H1 (cell line): ENCODE measurements around the gene CTNND2. TPM values are rescaled to one million over a fixed set of nuclear protein-coding genes. Genes with fewer than 3 reads are reported as not detected.

Experiments used
- CTCF ChIA-PET: fragments of 300-600 bp; sonication (Branson Sonifier 250); formaldehyde crosslinking; loops from one replicate; lab custom pipeline; 2021; ENCODE audit not compliant: partially characterized antibody; lab: Charles Lee
- POLR2A ChIA-PET: fragments of 300-600 bp; sonication (Branson Sonifier 250); formaldehyde crosslinking; loops from one replicate; lab custom pipeline; 2021; ENCODE audit warnings: inconsistent platforms; ENCODE audit not compliant: partially characterized antibody; lab: Charles Lee
- DNase-seq, 2 experiments: peaks; one replicate each; pipeline versions ENCODE4 v3.0.0 to v3.0.0-alpha.2; 2010 to 2022; ENCODE audit warnings: low spot score in 2 of 2, low read depth in 1 of 2, mixed read lengths in 1 of 2
- FAIRE-seq: peaks from 2 replicates; lab custom pipeline; 2011; peaks lifted over from hg19 to GRCh38; lab: Jason Lieb, UNC
- H2AFZ ChIP-seq: 2 replicates; pipeline ENCODE4 v1.8.1; 2012; ENCODE audit warnings: low read length, inconsistent platforms
- H2AK5ac ChIP-seq: 2 replicates; pipeline ENCODE4 v1.6.1; 2013; ENCODE audit warnings: low read depth, low read length
- H2BK120ac ChIP-seq: replicated peaks from 2 replicates; pipeline ENCODE3; 2013; ENCODE audit warnings: low read depth, low read length, inconsistent platforms
- H2BK12ac ChIP-seq: 2 replicates; pipeline ENCODE4 v1.6.1; 2013; ENCODE audit warnings: low read depth, low read length
- H2BK15ac ChIP-seq: 2 replicates; pipeline ENCODE4 v1.6.1; 2013; ENCODE audit warnings: low read length
- H2BK20ac ChIP-seq: 2 replicates; pipeline ENCODE4 v1.6.1; 2013; ENCODE audit warnings: low read length
- H2BK5ac ChIP-seq: 2 replicates; pipeline ENCODE4 v1.6.1; 2013; ENCODE audit warnings: low read depth, low read length
- H3K14ac ChIP-seq: 2 replicates; pipeline ENCODE4 v1.6.1; 2013; ENCODE audit warnings: inconsistent platforms; ENCODE audit not compliant: insufficient read length
- H3K18ac ChIP-seq: 2 replicates; pipeline ENCODE4 v1.6.1; 2013; ENCODE audit warnings: low read length; ENCODE audit errors: extremely low read depth
- H3K23ac ChIP-seq: 2 replicates; pipeline ENCODE4 v1.6.1; 2013; ENCODE audit warnings: inconsistent platforms; ENCODE audit not compliant: insufficient read length
- H3K23me2 ChIP-seq: 2 replicates; pipeline ENCODE4 v1.6.1; 2013; ENCODE audit warnings: low read depth, low read length
- H3K27ac ChIP-seq: 2 replicates; pipeline ENCODE4 v1.6.1; 2011; ENCODE audit warnings: low read depth, low read length, inconsistent platforms
- H3K27me3 ChIP-seq, 4 experiments: replicated peaks in 1 of 4; 1 replicate in 1 of 4; 2 replicates in 3 of 4; pipeline versions ENCODE4 v1.6.1 to v1.8.1; 2011 to 2013; ENCODE audit warnings: low read length in 3 of 4, mild to moderate bottlenecking in 3 of 4, inconsistent platforms in 2 of 4, mixed read lengths in 2 of 4, moderate library complexity in 1 of 4; ENCODE audit not compliant: control insufficient read depth in 3 of 4, insufficient read depth in 3 of 4; ENCODE audit errors: extremely low read depth in 1 of 4
- H3K36me3 ChIP-seq, 4 experiments: 2 replicates each; pipeline versions ENCODE4 v1.6.1 to v1.8.1; 2011 to 2013; ENCODE audit warnings: mild to moderate bottlenecking in 4 of 4, low read length in 3 of 4, moderate library complexity in 2 of 4, control low read depth in 1 of 4, inconsistent platforms in 1 of 4; ENCODE audit not compliant: insufficient read depth in 4 of 4, control insufficient read depth in 2 of 4
- H3K4ac ChIP-seq: replicated peaks from 2 replicates; pipeline ENCODE3; 2013; ENCODE audit warnings: low read length, low read depth, mixed read lengths, inconsistent platforms; ENCODE audit not compliant: insufficient read length
- H3K4me1 ChIP-seq, 4 experiments: replicated peaks in 1 of 4; 1 replicate in 1 of 4; 2 replicates in 3 of 4; pipeline versions ENCODE4 v1.6.1 to v1.8.1; 2011 to 2013; ENCODE audit warnings: low read length in 3 of 4, inconsistent platforms in 2 of 4, mixed read lengths in 1 of 4; ENCODE audit not compliant: insufficient read depth in 4 of 4, control insufficient read depth in 3 of 4
- H3K4me2 ChIP-seq, 2 experiments: 2 replicates each; pipeline versions ENCODE4 v1.6.1 to v1.8.1; 2011 to 2013; ENCODE audit warnings: low read depth in 2 of 2, low read length in 2 of 2, control low read depth in 1 of 2, inconsistent platforms in 1 of 2, mild to moderate bottlenecking in 1 of 2; ENCODE audit not compliant: insufficient read depth in 1 of 2
- H3K4me3 ChIP-seq, 4 experiments: fragments of 200-600, 300-600 bp in 1 of 4; sonication (generic), shearing (Covaris generic), sonication (Bioruptor Twin) in 1 of 4; 2 replicates each; pipeline versions ENCODE4 v1.5.1 to v1.8.1; 2011 to 2016; ENCODE audit warnings: low read length in 4 of 4, low read depth in 3 of 4, control low read depth in 2 of 4, inconsistent platforms in 2 of 4, mild to moderate bottlenecking in 2 of 4, mixed read lengths in 1 of 4, moderate library complexity in 1 of 4; ENCODE audit not compliant: insufficient read depth in 2 of 4; ENCODE audit errors: extremely low read depth in 1 of 4
- H3K56ac ChIP-seq: replicated peaks from 2 replicates; pipeline ENCODE3; 2013; ENCODE audit warnings: low read depth, mild to moderate bottlenecking, mixed read lengths, low read length, inconsistent platforms; ENCODE audit not compliant: insufficient read length
- H3K79me1 ChIP-seq: 2 replicates; pipeline ENCODE4 v1.6.1; 2013; ENCODE audit warnings: low read depth, low read length, control low read depth
- H3K79me2 ChIP-seq, 2 experiments: 2 replicates each; pipeline versions ENCODE4 v1.6.1 to v1.8.1; 2012 to 2013; ENCODE audit warnings: low read length in 2 of 2, mild to moderate bottlenecking in 2 of 2, inconsistent platforms in 1 of 2; ENCODE audit not compliant: insufficient read depth in 2 of 2, control insufficient read depth in 1 of 2
- H3K9ac ChIP-seq, 4 experiments: replicated peaks in 1 of 4; 1 replicate in 1 of 4; 2 replicates in 3 of 4; pipeline versions ENCODE4 v1.6.1 to v1.8.1; 2011 to 2013; ENCODE audit warnings: low read depth in 3 of 4, low read length in 3 of 4, control low read depth in 2 of 4, mild to moderate bottlenecking in 2 of 4, moderate library complexity in 2 of 4, inconsistent platforms in 1 of 4; ENCODE audit errors: extremely low read depth in 1 of 4
- H3K9me3 ChIP-seq, 2 experiments: 2 replicates each; pipeline versions ENCODE4 v1.6.1 to v1.8.1; 2012 to 2013; ENCODE audit warnings: mild to moderate bottlenecking in 2 of 2, moderate library complexity in 2 of 2, control low read depth in 1 of 2, inconsistent platforms in 1 of 2, low read depth in 1 of 2, low read length in 1 of 2, mixed read lengths in 1 of 2; ENCODE audit not compliant: insufficient read depth in 2 of 2
- H4K20me1 ChIP-seq, 2 experiments: replicated peaks in 1 of 2; 2 replicates each; pipeline versions ENCODE3 to v1.8.1; 2011 to 2013; ENCODE audit warnings: inconsistent platforms in 2 of 2, low read length in 2 of 2, mild to moderate bottlenecking in 1 of 2; ENCODE audit not compliant: insufficient read depth in 2 of 2, control insufficient read depth in 1 of 2
- H4K5ac ChIP-seq: 2 replicates; pipeline ENCODE4 v1.6.1; 2013; ENCODE audit warnings: low read length, low read depth, mixed read lengths, inconsistent platforms; ENCODE audit not compliant: insufficient read length
- H4K8ac ChIP-seq: 2 replicates; pipeline ENCODE4 v1.8.0; 2013; ENCODE audit warnings: mild to moderate bottlenecking, moderate library complexity, low read length, inconsistent platforms; ENCODE audit not compliant: insufficient read depth; ENCODE audit errors: extremely low read depth
- H4K91ac ChIP-seq: replicated peaks from 2 replicates; pipeline ENCODE3; 2013; ENCODE audit warnings: low read length, mixed read lengths, inconsistent platforms; ENCODE audit not compliant: insufficient read length
- BRCA1 ChIP-seq: IDR thresholded peaks from 2 replicates; pipeline ENCODE4 v1.6.1; 2012; ENCODE audit warnings: low read depth, low read length, improper control_type of control experiment
- EP300 ChIP-seq, 2 experiments: IDR thresholded peaks; 1 replicate in 1 of 2; 2 replicates in 1 of 2; pipeline ENCODE4 v1.6.1; 2011 to 2012; ENCODE audit warnings: low read depth in 2 of 2, low read length in 2 of 2, mild to moderate bottlenecking in 2 of 2, borderline replicate concordance in 1 of 2, inconsistent platforms in 1 of 2, moderate library complexity in 1 of 2
- KDM5A ChIP-seq: fragments of 200-600 bp; IDR thresholded peaks from 2 replicates; pipeline ENCODE4 v1.7.1; 2012; ENCODE audit warnings: mild to moderate bottlenecking, low read length, inconsistent platforms, mixed read lengths
- POU5F1 ChIP-seq: IDR thresholded peaks from 2 replicates; pipeline ENCODE4 v1.6.1; 2011; ENCODE audit warnings: low read depth, mild to moderate bottlenecking, low read length, moderate library complexity
- RNF2 ChIP-seq: fragments of 200-900, 300-1000 bp; sonication (generic); IDR thresholded peaks from 2 replicates; pipeline ENCODE4 v1.7.1; 2016; ENCODE audit warnings: borderline replicate concordance, low read depth, mild to moderate bottlenecking, antibody characterized with exemption, low read length; ENCODE audit not compliant: poor library complexity, severe bottlenecking; ENCODE audit errors: missing control alignments
- SRF ChIP-seq: IDR thresholded peaks from 2 replicates; pipeline ENCODE4 v1.6.1; 2011; ENCODE audit warnings: mild to moderate bottlenecking, low read depth, low read length, moderate library complexity
- YY1 ChIP-seq: IDR thresholded peaks from 2 replicates; pipeline ENCODE4 v1.6.1; 2011; ENCODE audit warnings: low read depth, mild to moderate bottlenecking, low read length
- WGBS, 2 experiments: shearing (Covaris generic) in 1 of 2; methylation state at CpG; one replicate each; pipeline versions ENCODE4 v1.1.6 to v1.1.7; 2013 to 2015; ENCODE audit warnings: low lambda C conversion rate in 2 of 2, mixed read lengths in 2 of 2, inconsistent platforms in 1 of 2, low coverage in 1 of 2, missing lambda C conversion rate in 1 of 2; ENCODE audit not compliant: insufficient replicate concordance in 2 of 2, insufficient coverage in 1 of 2, insufficient read length in 1 of 2; ENCODE audit errors: extremely low coverage in 1 of 2, missing lambda C conversion rate in 1 of 2; 5-methylcytosine and 5-hydroxymethylcytosine counted together
- polyA plus RNA-seq, 7 experiments: library from polyadenylated mRNA; depleted of rRNA in 3 of 7; stranded (reverse) in 5 of 7; unstranded in 2 of 7; fragments of >200 nt in 5 of 7; fragments of 200-250 nt in 2 of 7; gene quantifications; 1 replicate in 5 of 7; 2 replicates in 1 of 7; 4 replicates in 1 of 7; pipeline versions ENCODE4 v1.2.1 to v1.2.3, GENCODE V29; 2011 to 2013; ENCODE audit warnings: missing spikeins in 2 of 7, mixed read lengths in 2 of 7
- total RNA-seq: library from RNA; stranded (reverse); fragmentation: NEBNext Ultra II Directional; extraction: Animal tissue kit (Norgen Biotek cat#: 25700); gene quantifications from 2 replicates; pipeline ENCODE4 v1.2.1, GENCODE V29; 2021
- TF ChIP-seq, protein P1 (sequence below), 3 experiments: IDR thresholded peaks; 1 replicate in 2 of 3; 2 replicates in 1 of 3; pipeline versions ENCODE4 v1.5.1 to v1.6.1; 2011; ENCODE audit warnings: low read length in 3 of 3, mild to moderate bottlenecking in 3 of 3, inconsistent platforms in 2 of 3, low read depth in 1 of 3, moderate library complexity in 1 of 3; ENCODE audit not compliant: insufficient read depth in 1 of 3; ENCODE audit errors: control extremely low read depth in 1 of 3
- TF ChIP-seq, protein P2 (sequence below): IDR thresholded peaks from 2 replicates; pipeline ENCODE4 v1.6.1; 2012; ENCODE audit warnings: inconsistent platforms

The CTNND2 gene
- total and polyA plus RNA-seq, 2 of the 8 experiments (the other 6 are each of a cell fraction or from before 2014, with no cell fraction given): 7.4 to 14.2 TPM

DNA sequence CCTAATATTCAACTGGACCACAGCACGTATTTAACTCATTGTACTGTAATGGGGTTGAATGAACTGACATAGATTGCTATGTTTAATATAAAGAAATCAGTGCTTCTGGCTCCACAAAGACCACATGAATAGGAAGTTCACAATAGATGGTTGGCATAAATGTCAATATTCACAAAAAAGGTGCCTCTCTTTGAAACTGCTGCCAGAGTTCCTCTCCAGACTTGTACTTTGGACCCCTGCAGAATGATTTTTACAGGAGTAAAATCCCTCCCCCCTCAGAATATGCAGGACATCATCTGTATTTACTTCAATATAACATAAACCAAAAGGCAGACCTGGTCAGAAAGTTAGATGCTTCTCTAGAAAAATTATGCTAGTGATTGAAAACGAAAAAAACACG is 634.7 kb downstream of the CTNND2 start:
- no peak overlapping the region for H2BK12ac ChIP-seq
- H3K79me1 ChIP-seq: no peaks in the 10 kb centered on the region
- no peak overlapping the region for H3K27ac ChIP-seq
- no peak overlapping the region for H2BK15ac ChIP-seq
- ChIA-PET CTCF (interaction anchor here (0.8 to 3.8 kb wide), 4 partner anchors 10 to 87 kb away, joined by 3 to 14 read pairs (median 9); no protein-coding TSS in a partner anchor), POLR2A (no interaction called here)
- no peaks in the 10 kb centered on the region for H3K23me2 ChIP-seq
- H4K5ac ChIP-seq: no peak overlapping the region
- H2BK5ac ChIP-seq: no peak overlapping the region
- H3K4me2 ChIP-seq: no peak overlapping the region
- TF ChIP-seq, protein P1, sequence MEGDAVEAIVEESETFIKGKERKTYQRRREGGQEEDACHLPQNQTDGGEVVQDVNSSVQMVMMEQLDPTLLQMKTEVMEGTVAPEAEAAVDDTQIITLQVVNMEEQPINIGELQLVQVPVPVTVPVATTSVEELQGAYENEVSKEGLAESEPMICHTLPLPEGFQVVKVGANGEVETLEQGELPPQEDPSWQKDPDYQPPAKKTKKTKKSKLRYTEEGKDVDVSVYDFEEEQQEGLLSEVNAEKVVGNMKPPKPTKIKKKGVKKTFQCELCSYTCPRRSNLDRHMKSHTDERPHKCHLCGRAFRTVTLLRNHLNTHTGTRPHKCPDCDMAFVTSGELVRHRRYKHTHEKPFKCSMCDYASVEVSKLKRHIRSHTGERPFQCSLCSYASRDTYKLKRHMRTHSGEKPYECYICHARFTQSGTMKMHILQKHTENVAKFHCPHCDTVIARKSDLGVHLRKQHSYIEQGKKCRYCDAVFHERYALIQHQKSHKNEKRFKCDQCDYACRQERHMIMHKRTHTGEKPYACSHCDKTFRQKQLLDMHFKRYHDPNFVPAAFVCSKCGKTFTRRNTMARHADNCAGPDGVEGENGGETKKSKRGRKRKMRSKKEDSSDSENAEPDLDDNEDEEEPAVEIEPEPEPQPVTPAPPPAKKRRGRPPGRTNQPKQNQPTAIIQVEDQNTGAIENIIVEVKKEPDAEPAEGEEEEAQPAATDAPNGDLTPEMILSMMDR (IDR thresholded peaks at IDR 0.05; ENCODE audit: control extremely low read depth in 1 of 3, insufficient read depth in 1 of 3, low read depth in 1 of 3, low read length in 3 of 3): no peak
- no peak for TF ChIP-seq KDM5A
- TF ChIP-seq RNF2: no peak
- no peak for TF ChIP-seq POU5F1
- no peak for TF ChIP-seq EP300 (IDR thresholded peaks at IDR 0.05; ENCODE audit: borderline replicate concordance in 1 of 2, low read depth in 2 of 2, low read length in 2 of 2)
- TF ChIP-seq YY1: no peak
- TF ChIP-seq, protein P2, sequence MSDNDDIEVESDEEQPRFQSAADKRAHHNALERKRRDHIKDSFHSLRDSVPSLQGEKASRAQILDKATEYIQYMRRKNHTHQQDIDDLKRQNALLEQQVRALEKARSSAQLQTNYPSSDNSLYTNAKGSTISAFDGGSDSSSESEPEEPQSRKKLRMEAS: no peak
- no peak for TF ChIP-seq BRCA1
- TF ChIP-seq SRF: no peak
- no peaks in the 10 kb centered on the region for H4K20me1 ChIP-seq
- H3K27me3 ChIP-seq: no peaks in the 10 kb centered on the region
- no peak for FAIRE-seq
- H3K9me3 ChIP-seq: no peaks in the 10 kb centered on the region
- WGBS, 2 experiments: 90% methylated on average over 3 of the region's 3 CpGs; no CpG with 5 or more reads in 1 of the 2 experiments
- no peak overlapping the region for H2AFZ ChIP-seq
- no peak overlapping the region for H3K18ac ChIP-seq
- no peak overlapping the region for H3K14ac ChIP-seq
- H3K9ac ChIP-seq: no peak overlapping the region
- H3K23ac ChIP-seq: no peak overlapping the region
- H2BK20ac ChIP-seq: no peak overlapping the region
- H4K8ac ChIP-seq: no peak overlapping the region
- H2BK120ac ChIP-seq: no peak overlapping the region
- H3K4me3 ChIP-seq: no peak overlapping the region
- no peaks in the 10 kb centered on the region for H3K36me3 ChIP-seq
- H2AK5ac ChIP-seq: no peak overlapping the region
- no peaks in the 10 kb centered on the region for H3K79me2 ChIP-seq
- no peak overlapping the region for H3K56ac ChIP-seq
- H3K4me1 ChIP-seq: no peaks in the 10 kb centered on the region
- H3K4ac ChIP-seq: no peak overlapping the region
- H4K91ac ChIP-seq: no peak overlapping the region
- no peak for DNase-seq
